ENCODE results near the gene PIK3CD. TPM values are rescaled to one million over a fixed set of nuclear protein-coding genes. Genes with fewer than 3 reads are reported as not detected.

Gene PIK3CD
- total and polyA plus RNA-seq, 8 donors: 2.8 to 74.1 (median 5.4) TPM

GRCh38 chr1:9723068-9723805 is 71.7 kb downstream of the PIK3CD start:
- Histone ChIP-seq H3K27me3 (no peaks in the 10 kb centered on the region), H3K36me3 (peaks cover 28 to 85% (median 80%) of the 10 kb centered on the region in 4 donors), H3K4me1 (peaks cover 0 to 29% (median 3%) of the 10 kb centered on the region in 4 donors), H3K27ac (no peak overlapping the region), H3K9me3 (peaks cover 0 to 14% (median 7%) of the 10 kb centered on the region in 4 donors), H3K4me3 (no peak overlapping the region)
- WGBS, 5 donors: 94 to 98% (median 97%) methylated on average over 8 to 14 of the region's 14 CpGs
- intact Hi-C loops (cut with DNase I; ENCODE audit: low total_unique reads): no loop called here
- no peak for TF ChIP-seq CTCF (IDR thresholded peaks at IDR 0.05)
- TF ChIP-seq POLR2AphosphoS5 (IDR thresholded peaks at IDR 0.05): no peak
- TF ChIP-seq EP300 (IDR thresholded peaks at IDR 0.05): no peak
- no peak for TF ChIP-seq POLR2A (IDR thresholded peaks at IDR 0.05)
- DNase-seq: no peak

DNA sequence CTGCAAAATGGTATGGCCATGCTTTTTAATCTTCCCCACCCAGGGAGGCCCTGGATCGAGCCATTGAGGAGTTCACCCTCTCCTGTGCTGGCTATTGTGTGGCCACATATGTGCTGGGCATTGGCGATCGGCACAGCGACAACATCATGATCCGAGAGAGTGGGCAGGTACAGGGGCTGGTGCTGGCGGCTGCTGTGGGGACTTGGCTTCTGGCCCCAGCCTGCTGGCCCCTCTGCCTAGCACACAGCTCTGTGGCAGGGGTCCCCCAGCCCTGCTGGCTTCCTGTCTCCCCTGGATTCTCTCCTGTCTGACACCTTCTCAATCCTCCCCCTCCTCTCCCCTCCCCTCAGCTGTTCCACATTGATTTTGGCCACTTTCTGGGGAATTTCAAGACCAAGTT is 72.4 kb downstream of the PIK3CD start:
- peaks cover 33 to 89% (median 83%) of the 10 kb centered on the region in 4 donors for H3K36me3 ChIP-seq
- TF ChIP-seq EP300 (IDR thresholded peaks at IDR 0.05): no peak
- TF ChIP-seq POLR2A (IDR thresholded peaks at IDR 0.05): no peak
- TF ChIP-seq CTCF (IDR thresholded peaks at IDR 0.05): no peak
- no peak for TF ChIP-seq POLR2AphosphoS5 (IDR thresholded peaks at IDR 0.05)
- no peak for DNase-seq
- intact Hi-C loops (cut with DNase I; ENCODE audit: low total_unique reads): no loop called here
- H3K27me3 ChIP-seq: no peaks in the 10 kb centered on the region
- 95 to 100% (median 97%) methylated on average over 6 of the region's 6 CpGs for WGBS, 5 donors
- no peak overlapping the region for H3K4me3 ChIP-seq
- peaks cover 0 to 22% (median 2%) of the 10 kb centered on the region in 4 donors for H3K4me1 ChIP-seq
- no peak overlapping the region for H3K27ac ChIP-seq
- H3K9me3 ChIP-seq: peaks cover 0 to 14% (median 7%) of the 10 kb centered on the region in 4 donors

DNA sequence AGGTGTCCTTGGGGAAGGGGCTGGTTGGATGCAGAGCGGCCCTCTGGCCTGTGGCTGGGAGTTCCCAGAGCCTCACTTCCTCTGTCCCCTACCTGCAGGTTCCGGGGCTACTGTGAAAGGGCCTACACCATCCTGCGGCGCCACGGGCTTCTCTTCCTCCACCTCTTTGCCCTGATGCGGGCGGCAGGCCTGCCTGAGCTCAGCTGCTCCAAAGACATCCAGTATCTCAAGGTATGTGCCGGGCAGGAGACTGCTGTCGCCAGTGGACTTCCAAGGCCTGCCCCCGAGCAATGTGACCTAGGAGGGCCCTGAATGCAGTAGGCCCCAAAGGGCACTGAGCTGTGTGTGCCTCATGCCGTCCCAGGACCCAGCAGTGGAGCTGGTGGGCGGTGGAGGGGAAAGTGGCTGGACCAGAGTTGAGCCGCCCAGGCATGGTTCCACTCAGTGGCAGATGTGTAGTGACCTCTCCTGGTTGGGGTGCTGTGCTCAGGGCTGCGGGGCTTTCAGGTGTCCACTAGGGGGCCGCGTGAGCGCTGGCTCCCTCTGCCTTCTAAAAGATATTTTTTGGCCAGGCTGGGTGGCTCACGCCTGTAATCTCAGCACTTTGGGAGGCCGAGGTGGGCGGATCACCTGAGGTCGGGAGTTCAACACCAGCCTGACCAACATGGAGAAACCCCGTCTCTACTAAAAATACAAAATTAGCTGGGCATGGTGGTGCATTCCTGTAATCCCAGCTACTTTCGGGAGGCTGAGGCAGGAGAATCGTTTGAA is 73.4 kb downstream of the PIK3CD start:
- 68 to 84% (median 72%) methylated on average over 17 to 24 of the region's 24 CpGs for WGBS, 5 donors

More for the DNA sequence above, 73.4 kb downstream of the PIK3CD start:
- peak in 5 of 7 experiments; percentile 53 to 77 (median 72) for TF ChIP-seq CTCF (IDR thresholded peaks at IDR 0.05)
- no peak for TF ChIP-seq POLR2A (IDR thresholded peaks at IDR 0.05)
- H3K9me3 ChIP-seq: peaks cover 0 to 14% (median 7%) of the 10 kb centered on the region in 4 donors
- H3K27me3 ChIP-seq: no peaks in the 10 kb centered on the region
- H3K27ac ChIP-seq: no peak overlapping the region
- DNase-seq: peak; percentile 65 to 70
- peaks cover 0 to 12% (median 0%) of the 10 kb centered on the region in 4 donors for H3K4me1 ChIP-seq
- H3K36me3 ChIP-seq: peaks cover 40 to 93% (median 88%) of the 10 kb centered on the region in 4 donors
- no peak overlapping the region for H3K4me3 ChIP-seq
- intact Hi-C loops (cut with DNase I; ENCODE audit: low total_unique reads): no loop called here
